ENCODE data around the gene HOXB4.

The HOXB4 gene

GRCh38 chr17:48623583-48623982 lies 45.4 kb upstream of the HOXB4 start:
- H3K4me3 ChIP-seq (ENCODE audit: low read length), result no peak overlapping the region
- no peak for DNase-seq (ENCODE audit: low read depth)
- no peak for TF ChIP-seq CTCF (conservative IDR thresholded peaks at IDR 0.05; ENCODE audit: low read depth, low read length)

- DNase-seq (ENCODE audit: low read depth), result no peak
- no peak overlapping the region for H3K4me3 ChIP-seq (ENCODE audit: low read length)
- no peak for TF ChIP-seq CTCF (conservative IDR thresholded peaks at IDR 0.05; ENCODE audit: low read depth, low read length)
Measured at GRCh38 chr17:48622857-48623256, 44.7 kb upstream of the HOXB4 start.

GRCh38 chr17:48621410-48622392 lies 43.6 kb upstream of the HOXB4 start:
- no peak overlapping the region for H3K4me3 ChIP-seq (ENCODE audit: low read length)
- TF ChIP-seq CTCF (conservative IDR thresholded peaks at IDR 0.05; ENCODE audit: low read depth, low read length), result no peak
- no peak for DNase-seq (ENCODE audit: low read depth)

GRCh38 chr17:48620461-48621139 lies 42.5 kb upstream of the HOXB4 start:
- DNase-seq (ENCODE audit: low read depth), result no peak
- no peak overlapping the region for H3K4me3 ChIP-seq (ENCODE audit: low read length)
- TF ChIP-seq CTCF (conservative IDR thresholded peaks at IDR 0.05; ENCODE audit: low read depth, low read length), result no peak

GRCh38 chr17:48619826-48620449 lies 41.8 kb upstream of the HOXB4 start:
- DNase-seq (ENCODE audit: low read depth), result no peak
- no peak overlapping the region for H3K4me3 ChIP-seq (ENCODE audit: low read length)
- no peak for TF ChIP-seq CTCF (conservative IDR thresholded peaks at IDR 0.05; ENCODE audit: low read depth, low read length)

- DNase-seq (ENCODE audit: low read depth), result peak; percentile 25
- peak; percentile 92 for TF ChIP-seq CTCF (conservative IDR thresholded peaks at IDR 0.05; ENCODE audit: low read depth, low read length)
- no peak overlapping the region for H3K4me3 ChIP-seq (ENCODE audit: low read length)
Measured at GRCh38 chr17:48618256-48618896, 40.2 kb upstream of the HOXB4 start.

Data from retinal pigment epithelial cell (primary cell).